Transverse colon (tissue), 4 donors: ENCODE results near the gene NPR3.

Experiments used
- POLR2A ChIP-seq: fragments of 450-650 bp; IDR thresholded peaks from one replicate; pipeline ENCODE4 v1.6.1; 2016; ENCODE audit warnings: antibody characterized with exemption, mild to moderate bottlenecking, moderate library complexity
- POLR2AphosphoS5 ChIP-seq, 3 donors: sonication (generic); formaldehyde crosslinking; IDR thresholded peaks; one replicate each; pipeline ENCODE4 v1.6.1; 2016; ENCODE audit warnings: antibody characterized with exemption in 3 of 3
- TF ChIP-seq, protein P1 (sequence below), 5 experiments: fragments of 200-600 bp in 3 of 5; fragments of 450-650 bp in 2 of 5; sonication (generic) in 3 of 5; IDR thresholded peaks; 1 replicate in 2 of 5; 2 replicates in 3 of 5; pipeline ENCODE4 v1.5.1; 2016 to 2017; ENCODE audit warnings: antibody characterized with exemption in 5 of 5, inconsistent platforms in 3 of 5, mild to moderate bottlenecking in 2 of 5, moderate library complexity in 1 of 5

DNA sequence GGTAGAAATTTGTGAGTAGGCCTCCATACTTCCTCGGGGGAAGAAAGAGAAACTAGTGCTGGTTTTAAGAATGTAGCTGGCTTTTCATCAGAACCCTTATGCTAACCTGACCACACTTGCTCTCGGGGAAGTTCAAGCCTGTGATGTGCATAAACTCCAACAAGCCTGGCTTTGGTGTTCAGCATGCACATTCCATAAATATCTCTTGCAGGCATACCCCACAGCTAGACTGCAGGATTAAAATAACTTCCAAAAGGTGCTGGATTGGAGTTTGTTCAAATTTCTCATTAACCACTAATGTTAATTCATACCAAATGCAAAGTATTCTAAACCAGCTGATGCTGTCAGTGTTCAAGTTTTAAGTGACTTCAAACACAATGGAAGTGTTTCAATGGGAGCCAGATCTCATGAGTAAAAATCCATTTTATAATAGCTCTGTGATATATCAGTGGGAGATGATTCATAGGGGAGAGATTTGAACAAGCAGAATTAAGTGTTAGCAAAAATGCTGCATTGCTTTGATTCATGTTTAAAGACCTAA, 79.4 kb downstream of the NPR3 start:
- TF ChIP-seq, protein P1, sequence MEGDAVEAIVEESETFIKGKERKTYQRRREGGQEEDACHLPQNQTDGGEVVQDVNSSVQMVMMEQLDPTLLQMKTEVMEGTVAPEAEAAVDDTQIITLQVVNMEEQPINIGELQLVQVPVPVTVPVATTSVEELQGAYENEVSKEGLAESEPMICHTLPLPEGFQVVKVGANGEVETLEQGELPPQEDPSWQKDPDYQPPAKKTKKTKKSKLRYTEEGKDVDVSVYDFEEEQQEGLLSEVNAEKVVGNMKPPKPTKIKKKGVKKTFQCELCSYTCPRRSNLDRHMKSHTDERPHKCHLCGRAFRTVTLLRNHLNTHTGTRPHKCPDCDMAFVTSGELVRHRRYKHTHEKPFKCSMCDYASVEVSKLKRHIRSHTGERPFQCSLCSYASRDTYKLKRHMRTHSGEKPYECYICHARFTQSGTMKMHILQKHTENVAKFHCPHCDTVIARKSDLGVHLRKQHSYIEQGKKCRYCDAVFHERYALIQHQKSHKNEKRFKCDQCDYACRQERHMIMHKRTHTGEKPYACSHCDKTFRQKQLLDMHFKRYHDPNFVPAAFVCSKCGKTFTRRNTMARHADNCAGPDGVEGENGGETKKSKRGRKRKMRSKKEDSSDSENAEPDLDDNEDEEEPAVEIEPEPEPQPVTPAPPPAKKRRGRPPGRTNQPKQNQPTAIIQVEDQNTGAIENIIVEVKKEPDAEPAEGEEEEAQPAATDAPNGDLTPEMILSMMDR (IDR thresholded peaks at IDR 0.05), result no peak
- no peak for TF ChIP-seq POLR2A
- no peak for TF ChIP-seq POLR2AphosphoS5 (IDR thresholded peaks at IDR 0.05)
